HL-60 (cell line): ENCODE data around the gene NCBP3.

Source experiments
- CTCF ChIP-seq: IDR thresholded peaks from one replicate; pipeline ENCODE4 v1.5.1; 2011; ENCODE audit warnings: low read length, control low read depth, inconsistent platforms; ENCODE audit not compliant: insufficient read depth
- POLR2AphosphoS5 ChIP-seq: IDR thresholded peaks from 2 replicates; pipeline ENCODE4 v1.6.1; 2012; ENCODE audit warnings: low read depth
- REST ChIP-seq: IDR thresholded peaks from 2 replicates; pipeline ENCODE4 v1.6.1; 2012; ENCODE audit warnings: low read depth; ENCODE audit not compliant: insufficient replicate concordance
- SPI1 ChIP-seq: IDR thresholded peaks from 2 replicates; pipeline ENCODE4 v1.6.1; 2012; ENCODE audit warnings: low read depth, mild to moderate bottlenecking, borderline replicate concordance

- TF ChIP-seq CTCF (no peak), POLR2AphosphoS5 (no peak), REST (no peak), SPI1 (no peak)
Measured at GRCh38 chr17:3852561-3852960, 6.5 kb upstream of the NCBP3 start.
